ENCODE measurements around the gene DRP2.

GRCh38 chrX:101274198-101274597 is 54.6 kb downstream of the DRP2 start:
- TF ChIP-seq CTCF (IDR thresholded peaks at IDR 0.05 in 8 of 11, conservative IDR thresholded peaks at IDR 0.05 in 3 of 11) (no peak), POLR2AphosphoS5 (IDR thresholded peaks at IDR 0.05) (no peak), POLR2A (IDR thresholded peaks at IDR 0.05) (no peak)

All from spleen (tissue), 7 donors.